Measurements from ENCODE around the gene CNPY3. TPM values are rescaled to one million over a fixed set of nuclear protein-coding genes. Genes with fewer than 3 reads are reported as not detected.
"Not testable (repeated sequence)": the region's sequence is repeated elsewhere in the genome, so short reads cannot be mapped to it uniquely, and the experiment has no call there.

The CNPY3 gene
- polyA plus RNA-seq, 12 donors, result 21.5 to 35.1 (median 26.3) TPM; not detected in 1

GRCh38 chr6:42909835-42910234, 19.4 kb upstream of the CNPY3 start:
- no peak for DNase-seq

GRCh38 chr6:42911171-42912021, 17.9 kb upstream of the CNPY3 start:
- DNase-seq, result no peak

DNA sequence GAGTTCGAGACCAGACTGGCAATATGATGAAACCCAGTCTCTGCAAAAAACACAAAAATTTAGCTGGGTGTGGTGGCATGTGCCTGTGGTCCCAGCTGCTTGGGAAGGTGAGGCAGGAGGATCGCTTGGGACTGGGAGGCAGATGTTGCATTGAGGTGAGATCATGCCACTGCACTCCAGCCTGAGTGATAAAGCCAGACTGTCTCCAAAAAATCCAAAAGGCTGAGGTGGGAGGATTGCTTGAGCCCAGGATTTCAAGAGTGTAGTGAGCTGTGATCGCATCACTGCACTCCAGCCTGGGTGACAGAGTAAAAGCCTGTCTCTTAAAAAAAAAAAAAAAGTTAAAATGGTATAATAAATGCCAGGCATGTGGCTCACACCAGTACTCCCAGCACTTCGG, 14.7 kb upstream of the CNPY3 start:
- DNase-seq, result no peak

GRCh38 chr6:42915732-42916131, 13.5 kb upstream of the CNPY3 start, which contains the start of gene PTCRA:
Gene PTCRA, plus strand, starts transcription at chr6:42916053. Its CDS starts 17 bp downstream, at chr6:42916070.
- DNase-seq, result no peak

DNA sequence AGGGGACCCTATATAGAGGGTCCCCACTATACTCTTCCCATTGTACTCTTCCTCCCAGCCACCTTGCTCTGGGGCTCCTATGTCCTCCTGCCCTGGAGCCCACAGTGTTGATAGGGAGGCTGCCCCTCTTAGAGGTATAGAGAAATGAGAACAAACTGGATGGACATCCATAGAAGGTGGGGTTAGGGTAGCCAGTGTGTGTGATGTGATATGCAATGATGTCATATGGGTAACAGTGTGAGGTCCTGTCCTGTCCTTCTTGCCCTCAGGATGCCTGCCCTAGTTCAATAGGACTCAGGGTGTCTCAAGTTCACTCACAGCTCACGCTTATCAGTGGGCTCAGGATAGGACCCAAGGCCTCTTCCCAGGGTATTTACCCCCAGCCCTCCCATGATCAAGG, 13.0 kb upstream of the CNPY3 start:
- no peak for DNase-seq

- no peak for DNase-seq
These were observed 7.5 kb upstream of the CNPY3 start for GRCh38 chr6:42921801-42922200.

DNA sequence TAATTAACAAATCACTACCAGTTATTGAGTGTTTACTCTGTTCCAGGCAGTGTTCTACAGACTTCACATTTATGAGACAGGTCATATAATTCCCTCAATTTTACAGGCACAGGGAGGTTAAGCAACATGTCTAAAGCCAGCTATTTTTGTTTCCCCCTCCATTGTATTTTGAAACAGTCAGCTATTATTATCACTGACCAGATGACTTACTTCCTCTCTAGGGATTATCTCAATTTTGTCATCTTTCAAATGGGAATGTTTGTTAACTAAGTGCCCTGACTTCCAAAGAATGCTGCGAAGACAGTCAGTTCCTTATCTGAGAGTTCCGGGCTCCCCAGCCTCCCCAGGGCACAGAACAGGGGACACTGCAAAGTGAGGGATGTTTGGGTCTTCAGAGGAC, 5.6 kb upstream of the CNPY3 start:
- DNase-seq, result no peak

- no peak for DNase-seq
These were observed 3.9 kb upstream of the CNPY3 start for GRCh38 chr6:42925248-42925857.

DNA sequence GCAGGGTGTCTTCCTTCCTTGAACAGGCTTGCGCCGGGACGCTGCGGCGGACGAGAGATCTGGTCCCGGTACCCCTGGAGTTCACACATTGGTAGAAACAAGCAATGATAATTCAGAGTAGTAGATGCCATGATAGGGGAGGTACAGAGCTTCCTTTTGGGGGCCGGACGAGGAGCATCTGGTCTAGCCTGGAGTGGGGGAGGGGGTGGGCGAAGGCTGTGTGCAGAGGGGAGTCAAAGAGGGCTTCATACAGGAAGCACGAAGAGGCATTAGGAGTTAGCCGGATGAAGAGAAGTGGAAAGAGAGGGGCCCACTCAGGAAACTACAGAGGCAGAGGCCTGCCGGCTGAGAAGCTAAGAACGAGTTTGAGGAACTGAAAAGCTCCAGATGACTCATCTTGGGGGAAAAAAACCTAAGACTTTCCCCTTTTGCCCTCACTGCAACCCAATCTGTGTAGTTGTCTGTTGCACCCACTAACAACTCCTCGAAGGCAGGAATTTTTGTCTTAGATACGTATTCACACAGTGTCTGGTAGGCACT, 611 bp downstream of the CNPY3 start:
- DNase-seq, result peak; percentile 64

DNA sequence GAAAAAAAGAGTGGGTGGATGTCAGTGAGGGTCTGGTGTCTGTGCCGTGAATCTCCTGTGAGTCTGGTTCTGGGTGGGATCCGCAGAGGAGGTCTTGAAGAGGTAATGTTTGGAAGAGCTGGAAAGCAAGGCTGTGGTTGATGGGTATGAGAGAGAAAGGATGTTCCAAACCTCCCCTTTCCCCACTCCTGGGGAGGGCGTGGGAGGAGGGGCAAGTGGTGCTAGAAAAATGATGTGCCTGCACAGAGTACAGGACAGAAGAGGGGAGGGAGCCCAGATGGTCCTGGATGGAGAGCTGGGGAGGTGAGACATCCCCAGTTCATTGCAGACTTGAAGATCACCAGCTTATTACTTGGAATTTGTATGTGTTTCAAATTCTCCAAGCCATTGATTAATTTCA, 3.1 kb downstream of the CNPY3 start:
- no peak for DNase-seq

GRCh38 chr6:42933205-42933604, 3.9 kb downstream of the CNPY3 start:
- DNase-seq, result no peak

DNA sequence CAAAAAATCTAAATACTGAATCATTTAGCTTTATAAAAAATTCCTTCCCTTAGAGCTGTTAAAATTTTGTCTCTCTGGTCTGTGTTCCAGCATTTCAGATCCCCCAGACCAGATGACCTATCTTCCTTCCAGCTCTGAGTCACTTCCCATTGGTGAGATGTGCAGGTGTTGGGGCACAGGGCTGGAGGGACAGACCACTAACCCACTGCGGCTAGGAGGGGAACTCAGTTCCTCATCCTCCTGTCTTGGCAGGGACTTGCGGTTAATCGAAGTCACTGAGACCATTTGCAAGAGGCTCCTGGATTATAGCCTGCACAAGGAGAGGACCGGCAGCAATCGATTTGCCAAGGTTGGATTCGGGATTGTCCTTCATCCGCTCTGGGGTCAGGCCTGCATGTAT, 6.0 kb downstream of the CNPY3 start:
- DNase-seq, result no peak

- no peak for DNase-seq
These were observed 7.1 kb downstream of the CNPY3 start for GRCh38 chr6:42936398-42936797.

DNA sequence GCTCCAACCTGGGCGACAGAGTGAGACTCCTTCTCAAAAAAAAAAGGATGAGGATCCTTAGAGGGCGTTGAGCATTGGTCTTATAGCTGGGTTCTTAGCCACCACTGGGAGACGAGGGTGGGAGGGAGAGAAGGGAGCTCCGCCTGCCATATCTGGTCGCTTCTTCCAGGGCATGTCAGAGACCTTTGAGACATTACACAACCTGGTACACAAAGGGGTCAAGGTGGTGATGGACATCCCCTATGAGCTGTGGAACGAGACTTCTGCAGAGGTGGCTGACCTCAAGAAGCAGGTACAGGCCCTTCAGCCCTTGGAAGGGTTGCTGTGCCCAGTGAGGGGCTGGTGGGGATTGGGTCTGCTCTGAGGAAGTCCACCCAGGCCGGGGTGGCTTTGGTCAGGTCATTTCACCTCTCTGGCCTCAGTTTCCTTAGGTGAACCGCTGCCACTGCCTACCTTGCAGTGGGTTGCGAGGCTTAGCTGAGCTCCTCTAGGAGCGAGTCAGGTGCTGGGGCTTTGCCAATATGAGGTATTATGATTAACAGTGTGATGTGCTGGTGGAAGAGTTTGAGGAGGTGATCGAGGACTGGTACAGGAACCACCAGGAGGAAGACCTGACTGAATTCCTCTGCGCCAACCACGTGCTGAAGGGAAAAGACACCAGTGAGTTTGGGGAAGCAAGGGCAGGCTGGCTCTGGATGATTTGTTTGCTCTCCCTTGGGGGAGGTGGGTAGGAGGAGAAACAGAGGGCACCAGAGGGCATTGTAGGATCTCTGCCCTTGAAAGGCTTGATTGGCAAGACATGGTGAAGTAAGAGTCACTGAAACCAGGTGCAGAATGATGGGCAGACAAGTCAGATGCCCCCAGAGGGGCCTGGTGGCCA, 8.5 kb downstream of the CNPY3 start:
- no peak for DNase-seq

DNA sequence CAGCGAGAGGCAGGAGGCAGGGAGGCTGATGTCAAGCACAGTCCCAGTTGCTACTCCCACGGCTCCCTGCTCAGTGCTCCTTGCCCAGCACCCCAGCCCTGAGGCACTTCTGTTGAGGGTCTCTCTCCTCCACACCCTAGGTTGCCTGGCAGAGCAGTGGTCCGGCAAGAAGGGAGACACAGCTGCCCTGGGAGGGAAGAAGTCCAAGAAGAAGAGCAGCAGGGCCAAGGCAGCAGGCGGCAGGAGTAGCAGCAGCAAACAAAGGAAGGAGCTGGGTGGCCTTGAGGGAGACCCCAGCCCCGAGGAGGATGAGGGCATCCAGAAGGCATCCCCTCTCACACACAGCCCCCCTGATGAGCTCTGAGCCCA, 9.1 kb downstream of the CNPY3 start:
- DNase-seq, result no peak

- no peak for DNase-seq
These were observed 9.9 kb downstream of the CNPY3 start for GRCh38 chr6:42938987-42939809.

GRCh38 chr6:42939810-42940167, 10.5 kb downstream of the CNPY3 start:
- no peak for DNase-seq

- no peak for DNase-seq
These were observed 11.3 kb downstream of the CNPY3 start for GRCh38 chr6:42940493-42941045.

DNA sequence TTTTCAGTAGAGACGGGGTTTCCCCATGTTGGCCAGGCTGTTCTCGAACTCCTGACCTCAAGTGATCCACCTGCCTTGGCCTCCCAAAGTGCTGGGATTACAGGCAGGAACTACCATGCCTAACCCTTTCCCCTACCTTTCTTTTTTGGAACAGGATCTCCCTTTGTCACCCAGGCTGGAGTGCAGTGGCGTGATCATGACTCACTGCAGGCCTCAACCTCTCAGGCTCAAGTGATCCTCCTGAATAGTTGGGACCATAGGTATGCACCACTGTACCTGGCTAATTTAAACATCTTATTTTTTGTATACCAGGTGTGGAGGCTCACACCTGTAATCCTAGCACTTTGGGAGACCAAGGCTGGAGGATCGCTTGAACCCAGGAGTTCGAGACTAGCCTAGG, 12.1 kb downstream of the CNPY3 start:
- not testable (repeated sequence) for DNase-seq

DNA sequence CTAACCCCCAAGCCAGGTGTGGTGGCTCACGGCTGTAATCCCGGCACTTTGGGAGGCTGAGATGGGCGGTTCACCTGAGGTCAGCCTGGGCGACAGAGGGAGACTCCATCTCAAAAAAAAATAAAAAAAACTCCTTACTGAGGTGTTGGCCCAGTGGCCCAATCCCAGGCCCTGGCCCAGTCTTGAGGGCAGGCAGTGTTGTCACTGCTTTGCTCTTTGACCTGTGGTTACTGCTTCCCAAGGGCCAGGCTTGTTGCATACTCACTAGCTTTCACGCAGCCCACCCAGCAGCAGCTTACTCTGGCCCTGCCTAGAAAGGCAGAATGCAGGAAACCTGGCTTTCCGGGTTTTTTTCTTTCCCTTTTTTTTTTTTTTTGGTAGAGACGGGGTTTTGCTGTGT, 13.2 kb downstream of the CNPY3 start:
- no peak for DNase-seq

DNA sequence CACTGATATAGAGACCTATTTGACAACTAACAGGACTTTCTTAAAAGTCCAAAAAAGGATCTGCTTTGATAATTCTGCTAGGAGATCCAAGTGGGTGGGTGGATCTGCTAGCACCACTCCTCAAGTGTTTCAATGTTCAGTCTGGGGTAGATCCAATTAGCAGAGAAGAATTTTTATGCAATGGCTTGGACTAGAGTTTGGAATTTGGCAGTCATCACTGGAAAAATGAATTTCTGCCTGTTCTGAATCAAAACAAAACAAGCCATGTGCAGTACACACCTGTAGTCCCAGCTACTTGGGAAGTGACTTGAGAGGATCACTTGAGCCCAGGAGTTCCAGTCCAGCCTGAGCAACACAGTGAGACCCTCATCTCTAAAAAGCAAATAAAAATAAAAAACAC, 18.7 kb downstream of the CNPY3 start:
- DNase-seq, result peak; percentile 31
